HL-60 (cell line): ENCODE measurements around the gene OR1A2.

Experiments used
- DNase-seq, 2 experiments: peaks; one replicate each; pipeline ENCODE4 v3.0.0-alpha.2; 2010 to 2020; ENCODE audit warnings: low read depth in 1 of 2, low spot score in 1 of 2
- H3K27ac ChIP-seq: fragments of 250-450 bp; sonication (Bioruptor Pico); replicated peaks from 2 replicates; pipeline ENCODE4 v1.5.1; 2020; ENCODE audit warnings: mild to moderate bottlenecking, moderate library complexity
- H3K27me3 ChIP-seq: fragments of 250-450 bp; sonication (Bioruptor Pico); 2 replicates; pipeline ENCODE4 v1.5.1; 2021; ENCODE audit warnings: mild to moderate bottlenecking, moderate library complexity; ENCODE audit not compliant: insufficient read depth, poor library complexity, severe bottlenecking
- H3K4me3 ChIP-seq: replicated peaks from 2 replicates; pipeline ENCODE4 v1.5.1; 2011; ENCODE audit warnings: mild to moderate bottlenecking, control low read depth, low read length; ENCODE audit not compliant: insufficient read depth
- GABPA ChIP-seq: IDR thresholded peaks from 2 replicates; pipeline ENCODE4 v1.6.1; 2012; ENCODE audit warnings: low read depth
- POLR2AphosphoS5 ChIP-seq: IDR thresholded peaks from 2 replicates; pipeline ENCODE4 v1.6.1; 2012; ENCODE audit warnings: low read depth
- REST ChIP-seq: IDR thresholded peaks from 2 replicates; pipeline ENCODE4 v1.6.1; 2012; ENCODE audit warnings: low read depth; ENCODE audit not compliant: insufficient replicate concordance
- SPI1 ChIP-seq: IDR thresholded peaks from 2 replicates; pipeline ENCODE4 v1.6.1; 2012; ENCODE audit warnings: low read depth, mild to moderate bottlenecking, borderline replicate concordance
- long read RNA-seq: library from polyadenylated mRNA; unstranded; transcript quantifications from one replicate; pipeline ENCODE4 v2.0.0, GENCODE V29; 2020
- TF ChIP-seq, protein P1 (sequence below): IDR thresholded peaks from one replicate; pipeline ENCODE4 v1.5.1; 2011; ENCODE audit warnings: low read length, control low read depth, inconsistent platforms; ENCODE audit not compliant: insufficient read depth

OR1A2 gene
- long read RNA-seq: 0 reads

- DNase-seq: no peak
- Histone ChIP-seq H3K27ac (no peak within 1 kb of the TSS), H3K4me3 (no peak within 1 kb of the TSS), H3K27me3 (no peaks in the 10 kb centered on the region)
- no peak for TF ChIP-seq POLR2AphosphoS5
- TF ChIP-seq SPI1: no peak
- TF ChIP-seq GABPA: no peak
- no peak for TF ChIP-seq REST
Measured at GRCh38 chr17:3197219-3197618, at the start of gene OR1A2. OR1A2 (plus strand) TSS chr17:3197519; CDS start chr17:3197519, 0 bp downstream.

- no peak for TF ChIP-seq SPI1
- no peak for TF ChIP-seq GABPA
- no peak for TF ChIP-seq REST
- no peak for TF ChIP-seq POLR2AphosphoS5
- TF ChIP-seq, protein P1, sequence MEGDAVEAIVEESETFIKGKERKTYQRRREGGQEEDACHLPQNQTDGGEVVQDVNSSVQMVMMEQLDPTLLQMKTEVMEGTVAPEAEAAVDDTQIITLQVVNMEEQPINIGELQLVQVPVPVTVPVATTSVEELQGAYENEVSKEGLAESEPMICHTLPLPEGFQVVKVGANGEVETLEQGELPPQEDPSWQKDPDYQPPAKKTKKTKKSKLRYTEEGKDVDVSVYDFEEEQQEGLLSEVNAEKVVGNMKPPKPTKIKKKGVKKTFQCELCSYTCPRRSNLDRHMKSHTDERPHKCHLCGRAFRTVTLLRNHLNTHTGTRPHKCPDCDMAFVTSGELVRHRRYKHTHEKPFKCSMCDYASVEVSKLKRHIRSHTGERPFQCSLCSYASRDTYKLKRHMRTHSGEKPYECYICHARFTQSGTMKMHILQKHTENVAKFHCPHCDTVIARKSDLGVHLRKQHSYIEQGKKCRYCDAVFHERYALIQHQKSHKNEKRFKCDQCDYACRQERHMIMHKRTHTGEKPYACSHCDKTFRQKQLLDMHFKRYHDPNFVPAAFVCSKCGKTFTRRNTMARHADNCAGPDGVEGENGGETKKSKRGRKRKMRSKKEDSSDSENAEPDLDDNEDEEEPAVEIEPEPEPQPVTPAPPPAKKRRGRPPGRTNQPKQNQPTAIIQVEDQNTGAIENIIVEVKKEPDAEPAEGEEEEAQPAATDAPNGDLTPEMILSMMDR: no peak
- Histone ChIP-seq H3K4me3 (no peak overlapping the region), H3K27ac (no peak overlapping the region), H3K27me3 (no peaks in the 10 kb centered on the region)
- peak in 1 of 2 experiments; percentile 38 for DNase-seq
Measured at GRCh38 chr17:3157218-3157617, 40.1 kb upstream of the OR1A2 start.

- Histone ChIP-seq H3K4me3 (no peak overlapping the region), H3K27ac (no peak overlapping the region), H3K27me3 (no peaks in the 10 kb centered on the region)
- DNase-seq: peak in 1 of 2 experiments; percentile 1
- TF ChIP-seq, protein P1: no peak
- no peak for TF ChIP-seq REST
- TF ChIP-seq GABPA: no peak
- TF ChIP-seq SPI1: no peak
- no peak for TF ChIP-seq POLR2AphosphoS5
Measured at GRCh38 chr17:3167574-3167973, 29.7 kb upstream of the OR1A2 start.
